ENCODE data around the gene OSBPL1A.

DNA sequence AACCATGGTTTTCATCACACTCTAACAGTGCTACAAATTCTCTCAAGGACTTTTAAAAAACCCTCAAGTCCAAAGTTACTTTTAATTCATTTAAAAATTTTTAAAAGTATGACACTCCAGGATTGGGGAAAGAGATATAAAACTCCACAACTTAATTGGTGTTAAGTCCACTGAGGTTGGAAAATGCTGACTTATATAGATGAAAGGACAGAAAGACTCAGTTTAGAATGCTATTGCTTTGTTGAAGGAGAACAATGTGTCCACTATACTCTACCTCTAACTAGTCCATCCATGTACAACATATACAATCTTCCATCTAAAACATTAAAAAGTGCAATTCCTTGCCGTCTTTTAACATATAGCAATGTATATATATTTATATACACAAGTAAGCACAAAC, 217.6 kb downstream of the OSBPL1A start:
- TF ChIP-seq YY1 (IDR thresholded peaks at IDR 0.05; ENCODE audit: insufficient read depth, insufficient read length) (no peak), ZNF274 (IDR thresholded peaks at IDR 0.05; ENCODE audit: low read depth, low read length) (no peak), SUZ12 (IDR thresholded peaks at IDR 0.05; ENCODE audit: extremely low read depth, insufficient read depth, insufficient read length) (no peak)
